Progenitor cell of endocrine pancreas (in vitro differentiated cells): ENCODE data around the gene CEP250. TPM values are rescaled to one million over a fixed set of nuclear protein-coding genes. Genes with fewer than 3 reads are reported as not detected.

Experiments
- DNase-seq: peaks from one replicate; pipeline ENCODE4 v3.0.0; 2021; ENCODE audit warnings: low spot score; ENCODE audit not compliant: unreplicated experiment
- H3K27ac Mint-ChIP-seq: 2 replicates; pipeline ENCODE4 v1.8.0; 2021; ENCODE audit warnings: mild to moderate bottlenecking, moderate library complexity, mixed read lengths
- H3K27me3 Mint-ChIP-seq: 2 replicates; pipeline ENCODE4 v1.8.0; 2021; ENCODE audit warnings: mixed read lengths
- H3K36me3 Mint-ChIP-seq: 2 replicates; pipeline ENCODE4 v1.8.0; 2022; ENCODE audit warnings: mixed read lengths; ENCODE audit not compliant: insufficient read depth
- H3K4me1 Mint-ChIP-seq: 2 replicates; pipeline ENCODE4 v1.8.0; 2021; ENCODE audit warnings: low read depth, mixed read lengths
- H3K4me3 Mint-ChIP-seq: 2 replicates; pipeline ENCODE4 v1.8.0; 2021; ENCODE audit warnings: low read depth, mild to moderate bottlenecking, moderate library complexity, mixed read lengths
- H3K9me3 Mint-ChIP-seq: 2 replicates; pipeline ENCODE4 v1.8.0; 2021; ENCODE audit warnings: low read depth, mixed read lengths
- total RNA-seq: library from RNA; stranded (reverse); gene quantifications from 2 replicates; pipeline ENCODE4 v1.2.1, GENCODE V29; 2021
- TF ChIP-seq, protein P1 (sequence below): fragments of 200-600 bp; sonication (generic); IDR thresholded peaks from one replicate; pipeline ENCODE4 v1.5.0; 2021; ENCODE audit warnings: antibody characterized with exemption, mild to moderate bottlenecking; ENCODE audit not compliant: unreplicated experiment

The CEP250 gene
- total RNA-seq, 1 donor from 2014 or later: 76.9 TPM

GRCh38 chr20:35555951-35556645 lies 100.7 kb downstream of the CEP250 start:
- H3K27ac Mint-ChIP-seq: no peak overlapping the region
- H3K9me3 Mint-ChIP-seq: no peaks in the 10 kb centered on the region
- no peak overlapping the region for H3K4me3 Mint-ChIP-seq
- H3K27me3 Mint-ChIP-seq: no peaks in the 10 kb centered on the region
- H3K4me1 Mint-ChIP-seq: no peaks in the 10 kb centered on the region
- DNase-seq: no peak
- TF ChIP-seq, protein P1, sequence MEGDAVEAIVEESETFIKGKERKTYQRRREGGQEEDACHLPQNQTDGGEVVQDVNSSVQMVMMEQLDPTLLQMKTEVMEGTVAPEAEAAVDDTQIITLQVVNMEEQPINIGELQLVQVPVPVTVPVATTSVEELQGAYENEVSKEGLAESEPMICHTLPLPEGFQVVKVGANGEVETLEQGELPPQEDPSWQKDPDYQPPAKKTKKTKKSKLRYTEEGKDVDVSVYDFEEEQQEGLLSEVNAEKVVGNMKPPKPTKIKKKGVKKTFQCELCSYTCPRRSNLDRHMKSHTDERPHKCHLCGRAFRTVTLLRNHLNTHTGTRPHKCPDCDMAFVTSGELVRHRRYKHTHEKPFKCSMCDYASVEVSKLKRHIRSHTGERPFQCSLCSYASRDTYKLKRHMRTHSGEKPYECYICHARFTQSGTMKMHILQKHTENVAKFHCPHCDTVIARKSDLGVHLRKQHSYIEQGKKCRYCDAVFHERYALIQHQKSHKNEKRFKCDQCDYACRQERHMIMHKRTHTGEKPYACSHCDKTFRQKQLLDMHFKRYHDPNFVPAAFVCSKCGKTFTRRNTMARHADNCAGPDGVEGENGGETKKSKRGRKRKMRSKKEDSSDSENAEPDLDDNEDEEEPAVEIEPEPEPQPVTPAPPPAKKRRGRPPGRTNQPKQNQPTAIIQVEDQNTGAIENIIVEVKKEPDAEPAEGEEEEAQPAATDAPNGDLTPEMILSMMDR: no peak
- H3K36me3 Mint-ChIP-seq: peaks cover 11% of the 10 kb centered on the region

GRCh38 chr20:35556871-35557270 lies 101.5 kb downstream of the CEP250 start:
- DNase-seq: no peak
- H3K27me3 Mint-ChIP-seq: no peaks in the 10 kb centered on the region
- TF ChIP-seq, protein P1: no peak
- no peaks in the 10 kb centered on the region for H3K4me1 Mint-ChIP-seq
- no peak overlapping the region for H3K27ac Mint-ChIP-seq
- peaks cover 11% of the 10 kb centered on the region for H3K36me3 Mint-ChIP-seq
- no peaks in the 10 kb centered on the region for H3K9me3 Mint-ChIP-seq
- no peak overlapping the region for H3K4me3 Mint-ChIP-seq

DNA sequence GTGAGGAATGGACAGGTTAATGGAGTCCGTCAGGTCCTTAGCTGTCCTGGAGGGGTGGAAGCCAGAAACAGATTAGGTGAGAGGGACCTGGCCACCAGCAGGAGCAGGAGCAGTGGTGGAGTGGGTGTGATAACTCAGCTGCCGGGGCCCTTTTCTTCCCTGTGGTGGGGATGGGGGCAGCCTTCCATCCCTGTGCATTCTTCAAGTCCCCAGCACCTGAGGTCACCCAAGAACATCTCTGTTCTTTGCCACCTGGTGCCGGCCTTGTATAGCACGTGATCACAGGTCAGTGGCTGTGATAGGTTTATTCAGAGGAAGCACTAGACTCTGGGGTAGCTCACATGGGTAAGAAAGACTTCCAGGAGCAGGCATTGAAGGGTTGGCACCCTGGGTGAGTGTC lies 103.1 kb downstream of the CEP250 start:
- TF ChIP-seq, protein P1: no peak
- no peak for DNase-seq
- H3K9me3 Mint-ChIP-seq: no peaks in the 10 kb centered on the region

DNA sequence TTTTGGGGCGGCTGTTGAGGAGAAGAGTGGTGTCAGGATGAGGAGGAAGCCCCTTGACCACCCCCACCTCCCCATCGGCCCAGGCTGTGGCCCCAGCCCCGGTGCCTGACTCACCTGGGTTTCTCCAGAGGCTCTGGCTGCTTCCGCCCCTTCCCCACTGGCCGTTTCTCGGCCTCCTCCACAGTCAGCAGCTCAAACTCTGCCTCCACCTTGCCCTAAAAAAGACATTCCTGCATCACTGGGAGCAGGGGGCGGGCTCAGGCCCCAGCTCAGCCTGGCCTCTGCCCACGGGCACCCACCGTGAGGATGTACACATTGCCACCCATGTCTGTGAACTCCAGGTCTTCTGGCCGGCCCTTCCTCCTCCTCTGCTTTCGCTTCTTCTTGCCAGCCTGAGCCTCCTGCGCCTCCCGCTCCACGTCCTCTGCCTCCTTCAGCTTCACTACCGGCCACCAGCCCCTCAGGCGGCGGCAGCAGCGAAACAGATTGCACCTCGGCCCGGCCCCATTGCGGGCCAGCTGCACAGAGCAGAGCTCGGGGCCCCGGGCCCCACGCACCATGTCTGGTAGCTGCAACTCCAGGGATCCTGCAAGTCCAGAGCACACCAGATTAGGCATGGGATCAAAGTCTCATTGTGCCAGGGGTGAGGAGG lies 103.8 kb downstream of the CEP250 start:
- no peak overlapping the region for H3K4me3 Mint-ChIP-seq
- TF ChIP-seq, protein P1: no peak
- peak overlapping the region; percentile 44 for H3K27ac Mint-ChIP-seq
- no peak for DNase-seq
- H3K9me3 Mint-ChIP-seq: no peaks in the 10 kb centered on the region
- H3K4me1 Mint-ChIP-seq: no peaks in the 10 kb centered on the region
- H3K27me3 Mint-ChIP-seq: no peaks in the 10 kb centered on the region
- H3K36me3 Mint-ChIP-seq: peaks cover 11% of the 10 kb centered on the region

More for the DNA sequence above, 103.1 kb downstream of the CEP250 start:
- Mint-ChIP-seq H3K4me3 (no peak overlapping the region), H3K27ac (peak overlapping the region; percentile 26), H3K4me1 (no peaks in the 10 kb centered on the region), H3K27me3 (no peaks in the 10 kb centered on the region), H3K36me3 (peaks cover 11% of the 10 kb centered on the region)

GRCh38 chr20:35560105-35560511 lies 104.7 kb downstream of the CEP250 start:
- TF ChIP-seq, protein P1: no peak
- Mint-ChIP-seq H3K27me3 (no peaks in the 10 kb centered on the region), H3K27ac (peak overlapping the region; percentile 10), H3K4me3 (no peak overlapping the region), H3K36me3 (peaks cover 7% of the 10 kb centered on the region), H3K9me3 (no peaks in the 10 kb centered on the region), H3K4me1 (no peaks in the 10 kb centered on the region)
- no peak for DNase-seq
